GM12872 (cell line): ENCODE measurements around the gene HPS4.

Experiments
- CTCF ChIP-seq: IDR thresholded peaks from 3 replicates; pipeline ENCODE4 v1.5.1; 2011; ENCODE audit warnings: low read depth, mild to moderate bottlenecking, low read length, moderate library complexity; ENCODE audit not compliant: insufficient read depth

HPS4 gene

GRCh38 chr22:26453812-26454500 lies 29.6 kb downstream of the HPS4 start:
- TF ChIP-seq CTCF: no peak

GRCh38 chr22:26453216-26453615 lies 30.4 kb downstream of the HPS4 start:
- no peak for TF ChIP-seq CTCF

- TF ChIP-seq CTCF: no peak
These were observed 31.2 kb downstream of the HPS4 start for GRCh38 chr22:26452236-26453016.

GRCh38 chr22:26450453-26451185 lies 33.0 kb downstream of the HPS4 start:
- no peak for TF ChIP-seq CTCF

GRCh38 chr22:26448941-26449340 lies 34.6 kb downstream of the HPS4 start:
- TF ChIP-seq CTCF: no peak

- TF ChIP-seq CTCF: no peak
These were observed 35.2 kb downstream of the HPS4 start for GRCh38 chr22:26448334-26448733.
